HT-29 (cell line): ENCODE results near the gene CLK4. TPM values are rescaled to one million over a fixed set of nuclear protein-coding genes. Genes with fewer than 3 reads are reported as not detected.

Source experiments
- DNase-seq: peaks from one replicate; pipeline ENCODE4 v3.0.0-alpha.2; 2015; ENCODE audit warnings: low spot score
- total RNA-seq: library from RNA; depleted of rRNA; stranded (reverse); fragments of >200 nt; shearing (Covaris generic); gene quantifications from 2 replicates; pipeline ENCODE4 v1.2.3, GENCODE V29; 2014; rRNA removed

The CLK4 gene
- total RNA-seq: 10.1 and 12.0 TPM in 2 replicates

DNA sequence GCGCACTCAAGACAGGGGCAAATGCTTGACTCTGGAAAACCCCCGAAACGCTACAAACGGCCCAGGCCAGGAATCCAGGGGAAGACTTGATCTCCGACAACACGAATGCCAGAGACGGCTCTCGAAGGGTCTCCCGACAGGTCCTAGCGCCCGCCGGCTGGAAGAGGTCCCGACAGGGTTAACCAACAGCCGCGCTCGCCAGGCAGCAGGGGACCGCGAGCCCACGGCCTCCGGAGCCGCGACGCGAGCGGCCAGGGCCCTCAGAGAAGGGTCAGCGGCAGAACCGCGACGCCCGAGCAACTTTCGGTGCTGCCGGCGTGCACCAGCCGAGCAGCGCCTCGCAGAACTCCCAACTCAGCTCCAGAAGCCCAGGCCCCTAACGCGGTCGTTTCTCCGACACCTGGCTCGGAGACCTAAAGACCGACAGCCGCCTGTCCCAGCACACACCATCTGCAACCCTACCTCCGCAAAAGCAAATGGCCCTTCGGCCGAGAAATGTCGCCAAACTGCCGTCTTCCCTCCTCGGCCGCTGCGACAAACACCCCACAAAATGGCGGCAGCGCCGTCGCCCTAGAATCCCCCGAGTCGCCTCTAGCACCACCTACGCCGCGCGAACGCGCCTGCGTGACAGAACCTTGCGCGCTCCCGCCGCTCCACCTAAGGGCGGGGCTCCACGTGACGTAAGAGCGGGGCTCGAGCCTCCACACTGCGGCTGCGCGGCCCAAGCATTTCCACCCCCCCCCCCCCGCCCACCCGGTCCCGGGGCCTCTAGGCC, at the start of gene CLK4:
Gene CLK4 (minus strand): TSS at position 567 of the 775 bp plus-strand sequence. CDS start 3,634 bp downstream, outside the sequence.
- DNase-seq: peak; percentile 94

- no peak for DNase-seq
Measured at GRCh38 chr5:178675922-178676321, 49.1 kb upstream of the CLK4 start.

DNA sequence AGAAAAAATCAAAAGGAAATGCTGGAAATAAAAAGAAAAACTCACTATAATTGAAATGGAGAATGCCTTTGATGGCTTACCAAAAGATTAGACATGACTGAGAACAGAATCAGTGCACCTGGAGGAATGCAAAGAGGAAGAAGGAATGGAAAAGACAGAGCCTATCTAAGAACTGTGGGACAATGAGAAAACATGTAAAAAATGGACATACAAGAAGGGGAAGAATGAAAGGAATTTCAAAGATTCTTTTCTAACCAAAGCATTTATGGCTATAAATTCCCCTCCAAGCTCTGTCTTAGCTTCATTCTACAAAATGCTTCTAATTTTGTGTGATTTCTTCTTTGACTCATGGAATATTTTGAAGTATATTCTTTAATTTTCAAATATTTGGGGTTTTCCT, 47.5 kb upstream of the CLK4 start:
- DNase-seq: no peak

DNA sequence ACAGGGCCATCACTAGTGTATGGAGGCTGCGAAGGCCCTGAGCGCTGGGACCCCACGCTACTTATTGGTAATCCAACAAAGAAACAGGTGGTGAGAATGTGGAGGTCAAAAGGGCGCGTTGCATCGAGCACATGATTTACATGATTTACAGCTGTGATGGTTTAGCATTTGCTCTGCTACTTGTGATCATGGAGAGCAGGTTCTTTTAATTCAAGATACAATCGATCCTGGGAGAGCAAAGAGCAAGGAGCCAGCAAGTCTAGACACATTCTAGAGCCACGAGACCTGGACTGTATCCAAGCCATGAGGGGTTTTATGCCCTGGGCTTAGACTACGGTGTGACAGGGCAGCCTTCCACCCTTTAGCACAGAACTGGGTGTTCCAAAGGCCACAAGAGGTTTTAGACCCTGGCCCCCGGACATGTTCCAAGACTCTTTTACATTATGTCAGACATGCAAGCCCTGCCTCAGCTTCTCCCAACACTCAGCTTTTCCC, 47.0 kb upstream of the CLK4 start:
- no peak for DNase-seq

DNA sequence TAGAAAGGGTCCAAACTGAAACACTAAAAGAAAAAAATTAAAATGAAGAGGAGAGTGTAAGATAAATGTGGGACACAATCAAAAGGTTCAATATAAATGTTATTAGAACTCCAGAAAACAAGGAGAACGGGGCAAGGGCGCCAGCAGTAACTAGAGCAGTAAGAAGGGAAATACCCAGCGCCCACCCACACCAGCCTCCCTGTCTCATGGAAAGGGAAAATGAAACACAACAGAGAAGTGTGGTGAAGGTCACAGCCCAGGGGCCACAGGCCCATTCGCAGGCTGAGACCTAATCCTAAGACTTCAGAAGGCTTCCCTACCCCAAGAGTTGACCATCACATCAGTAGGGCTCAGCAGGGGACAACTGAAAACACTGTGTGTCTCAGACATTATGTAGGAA, 45.8 kb upstream of the CLK4 start:
- DNase-seq: no peak

GRCh38 chr5:178671602-178672144, 44.8 kb upstream of the CLK4 start:
- DNase-seq: no peak

- DNase-seq: no peak
Measured at GRCh38 chr5:178670351-178670885, 43.6 kb upstream of the CLK4 start.

DNA sequence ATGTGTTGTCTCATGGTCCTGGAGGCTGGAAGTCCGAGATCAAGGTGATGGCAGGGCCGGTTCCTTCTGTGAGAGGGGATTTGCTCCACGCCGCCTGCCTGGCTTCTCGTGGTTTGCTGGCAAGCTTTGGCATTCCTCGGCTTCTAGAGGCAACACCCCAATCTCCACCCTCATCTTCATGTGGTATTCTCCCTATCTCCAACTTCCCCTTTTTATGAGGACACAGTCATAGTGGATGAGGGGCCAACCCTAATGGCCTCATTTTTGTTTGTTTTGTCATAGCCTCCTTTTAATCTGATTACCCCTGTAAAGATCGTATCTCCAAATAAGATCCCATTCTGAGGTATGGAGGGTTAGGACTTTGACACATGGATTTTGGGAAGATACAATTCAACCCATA, 41.7 kb upstream of the CLK4 start:
- DNase-seq: no peak

- no peak for DNase-seq
Measured at GRCh38 chr5:178667688-178668087, 40.8 kb upstream of the CLK4 start.

- DNase-seq: no peak
Measured at GRCh38 chr5:178667101-178667500, 40.3 kb upstream of the CLK4 start.

- DNase-seq: no peak
Measured at GRCh38 chr5:178664141-178664540, 37.3 kb upstream of the CLK4 start.

- DNase-seq: no peak
Measured at GRCh38 chr5:178662541-178662860, 35.7 kb upstream of the CLK4 start.

DNA sequence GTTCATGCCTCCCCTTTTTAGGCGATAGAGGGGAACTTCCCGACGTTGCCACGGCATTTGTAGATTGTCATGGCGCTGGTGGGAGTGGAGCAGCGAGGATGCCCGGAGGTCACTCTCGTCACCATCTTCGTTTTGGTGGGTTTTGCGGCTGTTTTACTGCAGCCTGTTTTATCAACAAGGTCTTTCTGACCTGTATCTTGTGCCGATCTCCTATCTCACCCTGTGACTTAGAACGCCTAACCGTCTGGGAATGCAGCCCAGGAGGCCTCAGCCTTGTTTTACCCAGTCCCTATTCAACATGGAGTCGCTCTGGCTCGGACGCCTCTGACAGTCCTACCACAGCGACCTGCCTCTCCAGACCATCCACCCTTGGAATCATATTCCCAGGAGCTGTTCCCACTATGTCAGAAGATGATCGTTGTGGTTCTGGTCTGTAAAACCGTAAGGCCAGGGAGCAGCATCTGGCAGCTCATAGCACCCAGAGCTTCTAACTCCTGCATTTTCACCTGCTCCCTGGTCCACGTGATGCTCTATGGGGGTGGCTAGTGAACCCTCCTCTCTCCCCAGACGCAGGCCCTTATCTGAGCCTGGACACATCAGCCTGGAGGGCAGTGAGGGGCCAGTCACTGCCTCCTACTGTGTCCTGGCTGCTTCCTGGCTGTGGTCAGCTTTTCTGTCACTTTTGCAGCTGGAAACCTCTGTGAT, 35.1 kb upstream of the CLK4 start:
- no peak for DNase-seq

GRCh38 chr5:178651046-178651810, 24.4 kb upstream of the CLK4 start:
- no peak for DNase-seq

DNA sequence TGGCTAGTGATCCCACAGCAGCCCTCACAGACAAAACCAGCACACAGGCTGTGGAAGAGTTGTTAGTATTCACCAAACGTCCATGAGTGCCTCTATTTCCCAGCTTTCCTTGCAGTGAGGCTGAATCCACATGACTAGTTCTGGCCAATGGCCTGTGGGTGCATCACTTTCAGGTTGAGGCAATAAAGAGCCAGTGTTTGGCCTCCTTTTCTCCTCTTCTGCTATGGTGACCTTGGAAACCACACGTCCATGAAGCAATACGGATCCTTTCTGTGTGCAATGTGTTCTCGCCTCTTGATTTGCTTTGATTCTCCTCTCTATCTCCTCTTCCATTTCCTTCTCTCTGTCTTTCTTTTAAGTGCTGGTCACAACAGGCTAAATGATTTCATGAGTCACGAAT, 23.4 kb upstream of the CLK4 start:
- DNase-seq: no peak

- no peak for DNase-seq
Measured at GRCh38 chr5:178649580-178649979, 22.7 kb upstream of the CLK4 start.

- no peak for DNase-seq
Measured at GRCh38 chr5:178644826-178645545, 18.1 kb upstream of the CLK4 start.

DNA sequence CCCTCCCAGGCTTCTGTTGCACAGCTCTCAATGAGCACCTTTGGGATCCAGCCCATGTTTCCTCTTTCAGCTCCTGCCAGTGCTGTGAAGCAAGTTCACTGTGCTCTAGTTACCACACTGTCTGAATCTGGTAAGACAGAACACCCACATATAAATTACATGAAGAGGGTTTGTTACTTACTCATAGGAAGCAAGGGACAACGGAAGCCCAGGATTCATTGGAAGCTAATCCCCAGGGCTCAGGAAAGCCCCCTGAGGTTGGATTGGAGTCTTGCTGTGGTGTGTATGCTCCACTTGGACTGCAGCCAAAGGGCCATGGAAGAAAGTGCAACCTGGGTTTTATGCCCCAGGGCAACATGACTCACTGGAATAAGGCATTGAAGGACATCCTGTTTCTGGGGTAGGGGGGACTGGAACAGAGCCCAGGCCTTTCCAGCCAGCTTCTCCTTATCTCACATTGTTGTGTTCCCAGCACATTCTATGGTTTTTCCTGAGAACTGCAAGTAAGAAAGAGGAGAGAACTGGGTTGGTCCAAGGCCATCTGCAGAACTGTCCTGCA, 15.6 kb upstream of the CLK4 start:
- no peak for DNase-seq

DNA sequence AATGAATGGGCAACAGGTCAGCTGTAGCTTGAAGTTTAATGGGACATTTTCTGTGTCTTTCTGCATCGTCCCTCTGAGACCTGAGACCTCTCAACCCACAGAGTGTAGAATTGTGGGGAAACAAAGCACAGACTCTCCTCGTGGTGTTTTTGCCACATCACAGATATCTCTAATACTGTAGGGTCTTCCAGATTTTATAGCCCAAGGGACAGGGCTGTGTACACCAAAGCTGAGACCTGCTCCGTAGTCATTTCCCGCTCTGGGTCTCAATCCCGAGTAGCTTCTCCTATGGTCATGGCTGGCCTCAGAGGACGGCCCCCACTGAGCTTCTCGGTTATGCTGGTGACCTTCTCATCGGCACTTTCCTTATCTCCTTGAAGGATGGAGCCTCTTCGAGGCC, 14.9 kb upstream of the CLK4 start:
- no peak for DNase-seq

DNA sequence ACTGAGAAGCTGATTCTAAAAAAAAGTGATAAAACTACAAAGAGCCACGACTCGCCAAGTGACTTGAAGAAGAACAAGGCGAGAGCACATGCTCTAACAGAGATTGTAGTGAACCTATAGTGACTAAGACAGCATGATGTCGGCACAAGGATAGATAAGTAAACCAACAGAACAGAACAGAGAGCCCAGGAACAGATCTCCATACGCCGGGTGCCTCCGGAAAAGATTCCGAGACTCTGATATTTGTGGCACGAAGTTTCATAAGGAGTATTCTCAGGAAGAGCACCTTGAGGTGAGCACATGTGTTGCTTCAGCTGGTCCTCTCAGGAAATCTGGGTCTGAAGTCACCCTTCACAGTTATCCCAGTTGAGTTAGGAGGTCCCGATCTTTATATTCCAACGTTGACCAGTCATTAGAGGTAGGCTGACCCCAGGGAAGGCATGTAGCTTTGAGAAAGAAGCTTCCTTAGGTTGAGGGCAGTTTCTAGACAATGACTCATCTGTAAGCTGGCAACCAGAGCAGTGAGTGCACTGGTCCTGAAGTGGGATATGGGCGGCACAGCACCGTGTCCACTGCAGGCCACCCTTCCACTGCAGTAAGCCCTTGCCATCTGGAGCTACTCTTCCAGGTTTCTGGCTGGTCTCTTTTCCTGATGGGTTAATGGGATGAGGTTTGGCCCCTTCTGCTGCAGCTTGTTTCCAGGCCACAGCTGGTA, 13.6 kb upstream of the CLK4 start:
- DNase-seq: no peak
